ENCODE measurements around the gene WWC2.

The WWC2 gene

GRCh38 chr4:183335369-183335940 lies 236.4 kb downstream of the WWC2 start:
- DNase-seq: no peak

GRCh38 chr4:183337349-183337748 lies 238.3 kb downstream of the WWC2 start:
- DNase-seq: no peak

DNA sequence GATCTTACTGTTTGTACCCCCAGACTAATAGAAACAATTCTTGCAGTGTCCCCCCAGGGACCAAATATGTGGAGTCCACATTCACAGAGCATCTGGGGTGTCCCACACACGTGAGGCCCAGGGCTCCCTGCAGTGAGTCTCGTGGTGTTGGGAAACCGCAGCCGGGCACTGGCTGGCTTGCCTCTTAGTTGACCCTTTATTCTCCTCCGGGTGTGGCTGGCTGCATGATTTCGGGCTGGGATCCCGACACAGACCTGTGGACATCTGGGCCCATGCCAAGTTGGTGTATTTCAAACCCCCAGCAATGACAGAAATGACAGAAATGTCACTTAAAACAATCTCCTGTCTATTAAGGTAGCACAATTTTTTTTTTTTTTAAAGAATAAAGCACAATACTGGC lies 238.8 kb downstream of the WWC2 start:
- DNase-seq: no peak

DNA sequence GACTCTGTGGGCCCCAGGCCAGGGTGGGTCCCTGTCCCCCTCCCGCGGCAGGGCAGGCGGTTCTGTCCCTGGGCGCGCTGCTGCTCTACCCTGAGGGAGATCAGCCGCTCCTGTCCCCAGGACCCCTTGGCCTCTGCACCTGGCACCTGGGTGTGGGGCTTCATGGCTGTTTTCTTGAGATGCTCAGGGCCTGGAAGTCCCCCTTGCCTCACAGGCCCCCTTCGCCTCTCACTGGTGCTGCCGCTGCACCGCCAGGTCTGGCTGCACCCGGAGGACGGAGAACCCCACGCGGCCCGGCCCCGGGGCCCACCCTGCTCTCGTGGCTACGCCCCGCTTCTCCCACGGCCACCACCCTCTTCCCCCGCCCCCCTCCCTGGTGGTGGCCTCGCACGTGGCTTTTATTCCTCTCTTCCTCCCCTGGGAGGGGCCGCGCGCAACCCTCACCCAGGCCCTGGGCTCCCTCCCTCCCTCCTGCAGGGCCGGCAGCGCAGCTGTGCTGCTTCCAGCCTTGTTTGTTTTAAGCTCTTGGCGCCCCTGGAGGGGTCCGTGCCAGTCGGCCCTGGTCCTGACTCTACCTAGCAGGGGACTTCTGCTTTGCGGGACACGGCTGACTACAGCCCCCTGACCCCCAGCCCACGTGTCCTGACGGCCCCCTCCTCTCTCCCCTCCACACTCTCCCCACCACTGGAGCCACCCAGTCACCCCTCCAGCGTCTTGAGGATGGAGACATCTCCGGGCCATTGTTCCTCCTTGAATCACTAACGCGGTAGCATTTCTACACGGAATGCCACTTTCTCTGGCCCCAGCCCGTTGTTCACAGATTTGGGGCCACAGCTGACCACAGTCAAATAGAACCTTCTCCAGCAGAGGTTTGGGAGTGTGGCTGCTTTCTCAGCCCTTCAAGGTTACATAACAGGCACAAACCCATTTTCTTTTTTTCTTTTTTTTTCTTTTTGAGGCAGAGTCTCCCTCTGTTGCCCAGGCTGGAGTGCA lies 243.8 kb downstream of the WWC2 start:
- DNase-seq: no peak

DNA sequence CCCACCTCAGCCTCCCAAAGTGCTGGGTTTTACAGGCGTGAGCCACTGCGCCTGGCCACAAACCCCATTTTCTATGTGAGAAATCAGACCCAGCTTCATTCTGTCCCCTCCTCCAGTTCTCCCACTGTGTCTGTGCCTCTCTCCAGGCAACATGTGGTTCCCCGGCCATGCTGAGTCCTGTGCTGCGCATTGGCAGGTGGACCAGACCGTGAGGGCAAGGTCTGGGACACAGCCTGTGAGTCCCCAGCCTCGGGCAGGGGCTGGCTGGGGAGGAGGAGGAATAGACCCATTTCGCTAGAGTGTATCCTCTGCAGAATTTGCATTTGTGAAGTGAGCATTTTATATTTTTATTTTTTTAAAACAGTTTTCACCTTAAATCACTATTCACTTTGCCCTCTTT lies 244.7 kb downstream of the WWC2 start:
- DNase-seq: no peak

GRCh38 chr4:183344523-183345255 lies 245.6 kb downstream of the WWC2 start:
- DNase-seq: no peak

GRCh38 chr4:183345261-183345660 lies 246.2 kb downstream of the WWC2 start:
- DNase-seq: no peak

DNA sequence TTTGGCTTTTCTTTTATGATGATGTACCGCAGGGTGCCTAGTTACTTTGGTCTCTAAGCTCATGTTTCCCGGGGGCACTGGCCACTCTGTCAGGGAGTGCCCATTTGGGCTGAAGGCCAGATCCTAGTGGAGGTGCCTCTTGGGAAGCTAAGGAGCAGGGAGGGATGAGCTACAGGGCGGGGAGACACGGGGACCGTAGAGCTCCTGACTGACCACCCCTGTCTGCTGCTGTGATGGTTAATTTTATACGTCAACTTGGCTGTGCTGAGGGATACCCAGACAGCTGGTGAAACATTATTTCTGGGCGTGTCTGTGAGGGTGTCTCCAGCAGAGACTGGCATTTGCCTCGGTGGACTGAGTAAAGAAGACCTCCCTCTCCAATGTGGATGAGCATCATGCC lies 248.1 kb downstream of the WWC2 start:
- DNase-seq: no peak

- no peak for DNase-seq
These were observed 248.5 kb downstream of the WWC2 start for GRCh38 chr4:183347566-183347965.

GRCh38 chr4:183348136-183348535 lies 249.1 kb downstream of the WWC2 start:
- DNase-seq: no peak

GRCh38 chr4:183348706-183349659 lies 249.9 kb downstream of the WWC2 start:
- DNase-seq: no peak

- DNase-seq: no peak
These were observed 250.6 kb downstream of the WWC2 start for GRCh38 chr4:183349673-183350072.

- no peak for DNase-seq
These were observed 251.4 kb downstream of the WWC2 start for GRCh38 chr4:183350317-183351071.

DNA sequence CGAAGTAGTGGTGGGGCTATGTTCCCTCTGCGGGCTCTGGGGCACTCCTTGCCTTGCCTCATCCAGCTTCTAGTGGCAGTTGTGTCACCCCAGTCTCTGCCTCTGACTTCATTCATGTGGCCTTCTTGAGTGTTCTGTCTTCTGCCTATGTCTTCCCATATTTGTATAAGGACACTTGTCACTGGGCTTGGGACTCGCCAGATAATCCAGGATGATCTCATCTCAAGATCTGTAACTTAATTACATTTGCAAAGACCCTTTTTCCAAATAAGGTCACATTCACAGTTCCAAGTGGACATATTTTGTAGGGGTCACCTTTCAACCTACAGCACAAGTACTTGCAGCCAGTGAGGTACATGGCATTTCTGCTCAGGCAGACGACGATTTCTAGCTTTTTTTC lies 253.5 kb downstream of the WWC2 start:
- DNase-seq: no peak

GRCh38 chr4:183353557-183353956 lies 254.5 kb downstream of the WWC2 start:
- DNase-seq: no peak

DNA sequence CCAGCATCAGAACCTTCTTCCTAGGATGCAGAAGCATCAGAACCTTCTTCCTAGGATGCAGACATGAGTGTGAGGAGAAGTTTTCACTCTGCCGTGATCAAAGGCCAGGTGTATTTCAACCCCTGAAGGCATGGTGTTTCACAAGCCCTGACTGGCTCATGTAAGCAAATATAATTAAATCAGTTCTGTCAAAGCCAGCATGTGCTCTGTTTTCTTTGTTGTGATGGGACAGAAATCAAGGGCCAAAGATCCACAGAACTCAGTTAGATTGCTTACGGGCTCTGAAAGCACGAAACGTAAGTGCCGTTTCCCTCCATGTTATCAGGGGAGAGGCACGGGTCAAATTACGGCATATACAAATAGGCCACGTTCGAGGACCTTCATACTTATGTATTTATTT lies 255.2 kb downstream of the WWC2 start:
- DNase-seq: no peak

GRCh38 chr4:183355405-183355804 lies 256.3 kb downstream of the WWC2 start:
- DNase-seq: no peak

- DNase-seq: no peak
These were observed 257.2 kb downstream of the WWC2 start for GRCh38 chr4:183356173-183356830.

GRCh38 chr4:183356931-183357675 lies 258.0 kb downstream of the WWC2 start:
- DNase-seq: no peak

DNA sequence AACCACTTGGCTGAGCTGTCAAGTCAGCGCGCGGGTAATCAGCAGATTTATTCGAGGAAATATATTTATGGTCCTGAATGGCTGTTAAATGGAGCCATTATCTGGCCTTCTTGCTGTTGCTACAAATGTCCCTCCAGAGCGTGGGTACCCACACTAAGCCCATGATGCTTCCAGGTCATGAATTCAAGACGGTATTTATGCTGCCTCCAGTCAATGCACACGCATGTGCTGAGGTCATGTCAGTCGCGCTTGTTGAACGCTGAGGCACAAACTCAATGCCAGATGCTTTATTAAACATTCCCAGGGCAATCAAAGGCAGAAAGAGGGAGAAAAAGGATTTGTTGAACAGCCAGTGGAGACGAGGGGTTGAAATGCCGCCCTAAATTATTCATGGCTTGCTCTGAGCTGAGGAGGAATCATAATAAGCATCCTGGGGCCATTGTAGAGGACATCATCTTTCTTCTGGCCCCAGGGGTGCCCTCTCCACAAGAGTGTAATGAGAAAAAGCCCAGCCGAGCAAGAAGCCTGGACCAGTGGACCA lies 259.2 kb downstream of the WWC2 start:
- DNase-seq: no peak

Data from midbrain (tissue), 1 donor.